WTC11 (cell line): Measurements from ENCODE around the gene DAPK1. TPM values are rescaled to one million over a fixed set of nuclear protein-coding genes. Genes with fewer than 3 reads are reported as not detected.

Source experiments
- ATAC-seq: fragments of 200-7000 bp; cut with Tn5 transposase; 2 replicates; pipeline ENCODE4 v1.10.0; 2021; ENCODE audit warnings: mild to moderate bottlenecking, moderate library complexity
- CTCF ChIA-PET: fragments of 300-600 bp; sonication (Branson Sonifier 250); formaldehyde crosslinking; loops from one replicate; lab custom pipeline; 2021; ENCODE audit warnings: antibody characterized with exemption; lab: Charles Lee
- POLR2A ChIA-PET: fragments of 350-600 bp; sonication (Branson Sonifier 250); formaldehyde crosslinking; loops from one replicate; lab custom pipeline; 2021; ENCODE audit warnings: antibody characterized with exemption; lab: Charles Lee
- DNase-seq: peaks from one replicate; pipeline ENCODE4 v3.0.0; 2021; ENCODE audit warnings: low spot score
- H3K27ac Mint-ChIP-seq: 2 replicates; pipeline ENCODE4 v1.8.0; 2021; ENCODE audit warnings: mixed read lengths
- H3K27me3 Mint-ChIP-seq: 2 replicates; pipeline ENCODE4 v1.8.0; 2021; ENCODE audit warnings: low read depth, mild to moderate bottlenecking, moderate library complexity, mixed read lengths
- H3K36me3 Mint-ChIP-seq: 2 replicates; pipeline ENCODE4 v1.8.0; 2021; ENCODE audit warnings: mixed read lengths
- H3K4me1 Mint-ChIP-seq: 2 replicates; pipeline ENCODE4 v1.8.0; 2022; ENCODE audit warnings: mixed read lengths
- H3K4me3 Mint-ChIP-seq: 2 replicates; pipeline ENCODE4 v1.8.0; 2021; ENCODE audit warnings: mild to moderate bottlenecking, moderate library complexity, mixed read lengths
- H3K9me3 Mint-ChIP-seq: 2 replicates; pipeline ENCODE4 v1.8.0; 2021; ENCODE audit warnings: mixed read lengths
- EMX1 ChIP-seq: fragments of 250-450 bp; sonication (Bioruptor Pico); IDR thresholded peaks from 2 replicates; pipeline ENCODE4 v1.8.0; 2021; ENCODE audit warnings: mild to moderate bottlenecking
- ESRRA ChIP-seq: sonication (generic); formaldehyde crosslinking; IDR thresholded peaks from 2 replicates; pipeline ENCODE4 v1.8.1; 2022; ENCODE audit warnings: mild to moderate bottlenecking, missing genetic modification reagents, borderline replicate concordance
- FOXP4 ChIP-seq: sonication (generic); formaldehyde crosslinking; IDR thresholded peaks from 2 replicates; pipeline ENCODE4 v1.8.0; 2022; ENCODE audit warnings: mild to moderate bottlenecking, missing genetic modification reagents
- HMGA2 ChIP-seq: fragments of 250-450 bp; sonication (Bioruptor Pico); IDR thresholded peaks from 2 replicates; pipeline ENCODE4 v1.4.0; 2021; ENCODE audit warnings: mild to moderate bottlenecking, moderate library complexity
- HMGXB4 ChIP-seq: sonication (generic); formaldehyde crosslinking; IDR thresholded peaks from 2 replicates; pipeline ENCODE4 v1.8.1; 2023; ENCODE audit warnings: mild to moderate bottlenecking, moderate library complexity, missing genetic modification reagents
- MLX ChIP-seq: sonication (generic); formaldehyde crosslinking; IDR thresholded peaks from 2 replicates; pipeline ENCODE4 v1.8.1; 2023; ENCODE audit warnings: mild to moderate bottlenecking, missing genetic modification reagents, moderate library complexity
- RORB ChIP-seq: fragments of 250-450 bp; sonication (Bioruptor Pico); IDR thresholded peaks from 2 replicates; pipeline ENCODE4 v1.9.0; 2021; ENCODE audit warnings: mild to moderate bottlenecking
- SOX15 ChIP-seq: fragments of 250-450 bp; sonication (Bioruptor Pico); IDR thresholded peaks from 2 replicates; pipeline ENCODE4 v1.9.0; 2021; ENCODE audit warnings: mild to moderate bottlenecking
- SP1 ChIP-seq: sonication (generic); formaldehyde crosslinking; conservative IDR thresholded peaks from 2 replicates; pipeline ENCODE4 v1.8.1; 2022; ENCODE audit warnings: missing genetic modification reagents
- TEAD4 ChIP-seq: sonication (generic); formaldehyde crosslinking; IDR thresholded peaks from 2 replicates; pipeline ENCODE4 v1.8.0; 2022; ENCODE audit warnings: mild to moderate bottlenecking, missing genetic modification reagents
- USF1 ChIP-seq: sonication (generic); formaldehyde crosslinking; IDR thresholded peaks from 2 replicates; pipeline ENCODE4 v1.8.0; 2022; ENCODE audit warnings: mild to moderate bottlenecking, missing genetic modification reagents
- ZNF416 ChIP-seq: fragments of 250-450 bp; sonication (Bioruptor Pico); IDR thresholded peaks from 2 replicates; pipeline ENCODE4 v1.9.0; 2021; ENCODE audit warnings: mild to moderate bottlenecking, inconsistent platforms
- total RNA-seq: library from RNA; stranded (reverse); gene quantifications from 3 replicates; pipeline ENCODE4 v1.2.3, GENCODE V29; 2021
- TF ChIP-seq, protein P1 (sequence below): sonication (generic); formaldehyde crosslinking; conservative IDR thresholded peaks from 2 replicates; pipeline ENCODE4 v1.8.1; 2023; ENCODE audit warnings: mild to moderate bottlenecking, low read depth, missing genetic modification reagents, moderate library complexity
- TF ChIP-seq, protein P2 (sequence below): sonication (generic); formaldehyde crosslinking; IDR thresholded peaks from 2 replicates; pipeline ENCODE4 v1.8.0; 2022; ENCODE audit warnings: mild to moderate bottlenecking, missing genetic modification reagents
- TF ChIP-seq, protein P3 (sequence below): sonication (generic); formaldehyde crosslinking; IDR thresholded peaks from 2 replicates; pipeline ENCODE4 v1.8.1; 2023; ENCODE audit warnings: mild to moderate bottlenecking, missing genetic modification reagents

The DAPK1 gene
- total RNA-seq, 1 experiment from 2014 or later = 129 TPM

GRCh38 chr9:87731321-87731720, 233.7 kb downstream of the DAPK1 start:
- Mint-ChIP-seq H3K27ac (no peak overlapping the region), H3K4me1 (peaks cover 11% of the 10 kb centered on the region), H3K27me3 (no peaks in the 10 kb centered on the region), H3K9me3 (no peaks in the 10 kb centered on the region), H3K36me3 (peaks cover 6% of the 10 kb centered on the region; the same call in 1 of the 2 replicates), H3K4me3 (no peak overlapping the region)
- DNase-seq = no peak
- POLR2A ChIA-PET = no interaction called here
- no peak for TF ChIP-seq HMGXB4 (CRISPR knock-in tag)
- TF ChIP-seq USF1 (CRISPR knock-in tag) = no peak
- no peak for TF ChIP-seq ESRRA (CRISPR knock-in tag)
- no peak for TF ChIP-seq HMGA2 (CRISPR knock-in tag)
- TF ChIP-seq RORB (CRISPR knock-in tag) = no peak
- no peak for TF ChIP-seq TEAD4 (CRISPR knock-in tag)
- no peak for TF ChIP-seq MLX (CRISPR knock-in tag)
- no peak for TF ChIP-seq FOXP4 (CRISPR knock-in tag)
- no peak for TF ChIP-seq EMX1 (CRISPR knock-in tag)
- TF ChIP-seq SP1 (CRISPR knock-in tag) = no peak
- no peak for TF ChIP-seq SOX15
- TF ChIP-seq ZNF416 = no peak
- TF ChIP-seq, protein P1, sequence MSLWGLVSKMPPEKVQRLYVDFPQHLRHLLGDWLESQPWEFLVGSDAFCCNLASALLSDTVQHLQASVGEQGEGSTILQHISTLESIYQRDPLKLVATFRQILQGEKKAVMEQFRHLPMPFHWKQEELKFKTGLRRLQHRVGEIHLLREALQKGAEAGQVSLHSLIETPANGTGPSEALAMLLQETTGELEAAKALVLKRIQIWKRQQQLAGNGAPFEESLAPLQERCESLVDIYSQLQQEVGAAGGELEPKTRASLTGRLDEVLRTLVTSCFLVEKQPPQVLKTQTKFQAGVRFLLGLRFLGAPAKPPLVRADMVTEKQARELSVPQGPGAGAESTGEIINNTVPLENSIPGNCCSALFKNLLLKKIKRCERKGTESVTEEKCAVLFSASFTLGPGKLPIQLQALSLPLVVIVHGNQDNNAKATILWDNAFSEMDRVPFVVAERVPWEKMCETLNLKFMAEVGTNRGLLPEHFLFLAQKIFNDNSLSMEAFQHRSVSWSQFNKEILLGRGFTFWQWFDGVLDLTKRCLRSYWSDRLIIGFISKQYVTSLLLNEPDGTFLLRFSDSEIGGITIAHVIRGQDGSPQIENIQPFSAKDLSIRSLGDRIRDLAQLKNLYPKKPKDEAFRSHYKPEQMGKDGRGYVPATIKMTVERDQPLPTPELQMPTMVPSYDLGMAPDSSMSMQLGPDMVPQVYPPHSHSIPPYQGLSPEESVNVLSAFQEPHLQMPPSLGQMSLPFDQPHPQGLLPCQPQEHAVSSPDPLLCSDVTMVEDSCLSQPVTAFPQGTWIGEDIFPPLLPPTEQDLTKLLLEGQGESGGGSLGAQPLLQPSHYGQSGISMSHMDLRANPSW (CRISPR knock-in tag) = no peak
- TF ChIP-seq, protein P2, sequence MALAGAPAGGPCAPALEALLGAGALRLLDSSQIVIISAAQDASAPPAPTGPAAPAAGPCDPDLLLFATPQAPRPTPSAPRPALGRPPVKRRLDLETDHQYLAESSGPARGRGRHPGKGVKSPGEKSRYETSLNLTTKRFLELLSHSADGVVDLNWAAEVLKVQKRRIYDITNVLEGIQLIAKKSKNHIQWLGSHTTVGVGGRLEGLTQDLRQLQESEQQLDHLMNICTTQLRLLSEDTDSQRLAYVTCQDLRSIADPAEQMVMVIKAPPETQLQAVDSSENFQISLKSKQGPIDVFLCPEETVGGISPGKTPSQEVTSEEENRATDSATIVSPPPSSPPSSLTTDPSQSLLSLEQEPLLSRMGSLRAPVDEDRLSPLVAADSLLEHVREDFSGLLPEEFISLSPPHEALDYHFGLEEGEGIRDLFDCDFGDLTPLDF (CRISPR knock-in tag) = no peak
- TF ChIP-seq, protein P3, sequence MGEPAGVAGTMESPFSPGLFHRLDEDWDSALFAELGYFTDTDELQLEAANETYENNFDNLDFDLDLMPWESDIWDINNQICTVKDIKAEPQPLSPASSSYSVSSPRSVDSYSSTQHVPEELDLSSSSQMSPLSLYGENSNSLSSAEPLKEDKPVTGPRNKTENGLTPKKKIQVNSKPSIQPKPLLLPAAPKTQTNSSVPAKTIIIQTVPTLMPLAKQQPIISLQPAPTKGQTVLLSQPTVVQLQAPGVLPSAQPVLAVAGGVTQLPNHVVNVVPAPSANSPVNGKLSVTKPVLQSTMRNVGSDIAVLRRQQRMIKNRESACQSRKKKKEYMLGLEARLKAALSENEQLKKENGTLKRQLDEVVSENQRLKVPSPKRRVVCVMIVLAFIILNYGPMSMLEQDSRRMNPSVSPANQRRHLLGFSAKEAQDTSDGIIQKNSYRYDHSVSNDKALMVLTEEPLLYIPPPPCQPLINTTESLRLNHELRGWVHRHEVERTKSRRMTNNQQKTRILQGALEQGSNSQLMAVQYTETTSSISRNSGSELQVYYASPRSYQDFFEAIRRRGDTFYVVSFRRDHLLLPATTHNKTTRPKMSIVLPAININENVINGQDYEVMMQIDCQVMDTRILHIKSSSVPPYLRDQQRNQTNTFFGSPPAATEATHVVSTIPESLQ = no peak
- ATAC-seq = no peak
- CTCF ChIA-PET = interaction anchor here (0.9 kb wide), 1 partner anchor 47 kb away, joined by 3 read pairs; no protein-coding TSS in a partner anchor
